OCI-LY1 (cell line): ENCODE measurements around the gene SOX30.

Source experiments
- CTCF ChIP-seq: fragments of 200-600 bp; sonication (generic), shearing (Covaris generic); IDR thresholded peaks from 2 replicates; pipeline ENCODE4 v1.5.1; 2017; ENCODE audit warnings: mild to moderate bottlenecking, antibody characterized with exemption, low read length, moderate library complexity, mixed read lengths
- EZH2 ChIP-seq: fragments of 200-600 bp; sonication (generic), shearing (Covaris generic); IDR thresholded peaks from 2 replicates; pipeline ENCODE4 v1.8.0; 2017; ENCODE audit warnings: borderline replicate concordance, mixed run types, mild to moderate bottlenecking, antibody characterized with exemption, low read length, moderate library complexity, mixed read lengths

GRCh38 chr5:157606046-157606445, 46.2 kb downstream of the SOX30 start:
- TF ChIP-seq CTCF, result no peak
- TF ChIP-seq EZH2, result no peak
